ENCODE data around the gene GM2A. TPM values are rescaled to one million over a fixed set of nuclear protein-coding genes. Genes with fewer than 3 reads are reported as not detected.

The GM2A gene
- 100 to 1,000 TPM in 2 of 4 donors, 10 to 100 TPM in 2; 62.4 to 132 (median 89.7) TPM for total RNA-seq

DNA sequence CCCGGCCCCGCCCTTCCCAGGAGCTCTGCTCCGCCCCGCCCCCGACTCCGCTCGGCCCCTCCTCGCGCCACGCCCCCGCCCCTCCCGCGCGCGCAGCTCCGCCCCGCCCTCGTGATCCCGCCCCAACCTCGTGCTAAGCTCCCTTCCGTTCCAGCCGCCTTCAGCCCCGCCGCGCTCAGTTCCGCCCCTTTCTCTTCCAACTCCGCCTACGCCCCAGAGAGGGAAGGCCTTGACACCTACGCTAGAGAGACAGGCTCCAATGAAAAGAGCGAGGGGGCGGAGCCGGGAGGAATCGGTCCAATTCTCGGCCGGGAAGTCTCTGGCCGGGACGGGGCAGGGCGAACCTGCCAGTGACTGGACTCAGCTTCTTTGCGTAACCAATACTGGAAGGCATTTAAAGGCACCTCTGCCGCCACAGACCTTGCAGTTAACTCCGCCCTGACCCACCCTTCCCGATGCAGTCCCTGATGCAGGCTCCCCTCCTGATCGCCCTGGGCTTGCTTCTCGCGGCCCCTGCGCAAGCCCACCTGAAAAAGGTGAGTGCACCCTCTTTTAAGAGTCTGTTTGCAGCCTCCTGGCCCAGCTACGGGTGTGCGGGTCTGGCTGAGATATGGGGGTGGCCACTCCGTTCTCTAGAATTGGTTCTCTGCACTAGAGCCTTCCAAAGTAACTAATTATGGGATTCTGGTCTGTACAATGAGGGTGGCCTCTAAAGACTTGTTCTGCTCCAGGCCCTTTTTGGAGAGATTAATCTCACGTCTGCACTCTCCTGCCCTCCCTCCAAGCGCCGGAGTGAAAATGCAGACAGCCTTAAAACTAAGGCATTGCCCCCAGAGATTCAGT lies at the start of gene GM2A:
Gene GM2A (plus strand): TSS at position 424 of the 843 bp plus-strand sequence. CDS start 32 bp downstream, at position 456.
- WGBS, 2 donors = 0 to 4% methylated on average over 9 to 12 of the region's 52 CpGs
- Histone ChIP-seq H3K4me3 (peak within 1 kb of the TSS; percentile 51 to 83 (median 72)), H3K9me3 (no peaks in the 10 kb centered on the region), H3K27me3 (no peaks in the 10 kb centered on the region), H3K4me1 (peaks cover 35 to 60% (median 38%) of the 10 kb centered on the region in 3 donors), H3K27ac (peak within 1 kb of the TSS; percentile 85 to 92 (median 90)), H3K36me3 (no peaks in the 10 kb centered on the region)
- peak; percentile 98 for DNase-seq
- TF ChIP-seq, protein P1, sequence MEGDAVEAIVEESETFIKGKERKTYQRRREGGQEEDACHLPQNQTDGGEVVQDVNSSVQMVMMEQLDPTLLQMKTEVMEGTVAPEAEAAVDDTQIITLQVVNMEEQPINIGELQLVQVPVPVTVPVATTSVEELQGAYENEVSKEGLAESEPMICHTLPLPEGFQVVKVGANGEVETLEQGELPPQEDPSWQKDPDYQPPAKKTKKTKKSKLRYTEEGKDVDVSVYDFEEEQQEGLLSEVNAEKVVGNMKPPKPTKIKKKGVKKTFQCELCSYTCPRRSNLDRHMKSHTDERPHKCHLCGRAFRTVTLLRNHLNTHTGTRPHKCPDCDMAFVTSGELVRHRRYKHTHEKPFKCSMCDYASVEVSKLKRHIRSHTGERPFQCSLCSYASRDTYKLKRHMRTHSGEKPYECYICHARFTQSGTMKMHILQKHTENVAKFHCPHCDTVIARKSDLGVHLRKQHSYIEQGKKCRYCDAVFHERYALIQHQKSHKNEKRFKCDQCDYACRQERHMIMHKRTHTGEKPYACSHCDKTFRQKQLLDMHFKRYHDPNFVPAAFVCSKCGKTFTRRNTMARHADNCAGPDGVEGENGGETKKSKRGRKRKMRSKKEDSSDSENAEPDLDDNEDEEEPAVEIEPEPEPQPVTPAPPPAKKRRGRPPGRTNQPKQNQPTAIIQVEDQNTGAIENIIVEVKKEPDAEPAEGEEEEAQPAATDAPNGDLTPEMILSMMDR (IDR thresholded peaks at IDR 0.05) = peak in 1 of 6 experiments; percentile 11
- peak in 3 of 4 donors; percentile 65 to 94 (median 89) for TF ChIP-seq POLR2A (IDR thresholded peaks at IDR 0.05)
- intact Hi-C loops (cut with DNase I) = no loop called here

DNA sequence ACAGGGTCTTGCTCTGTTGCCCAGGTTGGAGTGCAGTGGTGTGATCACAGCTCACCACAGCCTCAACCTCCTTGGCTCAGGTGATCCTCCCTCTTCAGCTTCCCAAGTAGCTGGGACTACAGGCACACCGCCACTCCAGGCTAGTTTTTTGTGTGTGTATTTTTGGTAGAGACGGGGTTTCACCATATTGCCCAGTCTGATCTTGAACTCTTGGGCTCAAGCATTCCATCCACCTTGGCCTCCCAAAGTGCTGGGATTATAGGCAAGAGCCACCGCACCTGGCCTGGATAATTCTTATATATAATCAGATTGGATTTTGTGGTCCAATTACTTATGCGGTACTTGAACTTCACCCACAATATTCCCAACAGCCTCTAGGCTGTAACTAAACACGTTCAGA lies 48.9 kb upstream of the GM2A start:
- TF ChIP-seq, protein P1 (IDR thresholded peaks at IDR 0.05) = no peak
- TF ChIP-seq POLR2A (IDR thresholded peaks at IDR 0.05) = no peak
- H3K4me3 ChIP-seq = no peak overlapping the region
- H3K27me3 ChIP-seq = no peaks in the 10 kb centered on the region
- H3K27ac ChIP-seq = no peak overlapping the region
- peaks cover 7 to 29% (median 18%) of the 10 kb centered on the region in 3 donors for H3K4me1 ChIP-seq
- no peak for DNase-seq
- H3K36me3 ChIP-seq = peaks cover 0 to 20% (median 0%) of the 10 kb centered on the region in 3 donors
- intact Hi-C loops (cut with DNase I) = no loop called here
- H3K9me3 ChIP-seq = no peaks in the 10 kb centered on the region
- 93 to 94% methylated on average over 3 to 5 of the region's 5 CpGs for WGBS, 2 donors

DNA sequence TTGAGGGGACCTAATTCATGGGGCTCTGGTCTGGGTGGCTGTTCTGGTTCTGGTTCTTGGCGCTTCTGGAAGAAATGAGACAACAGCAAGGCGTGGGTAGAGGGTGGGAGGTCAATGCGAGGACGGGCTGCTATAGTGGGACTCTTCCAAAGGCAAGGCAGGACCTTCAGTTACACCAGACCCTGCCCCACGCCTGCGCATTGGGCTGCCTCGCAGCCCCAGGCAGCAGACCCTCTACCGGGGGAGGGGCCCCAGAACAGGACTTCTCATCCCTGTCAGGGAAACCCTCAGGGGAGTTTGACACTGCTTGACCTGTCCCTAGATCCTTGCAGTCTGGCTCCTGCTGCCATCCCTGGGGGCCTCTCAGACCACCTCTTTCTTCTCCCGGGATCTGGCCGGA lies 47.6 kb upstream of the GM2A start:
- 85 to 88% methylated on average over 4 to 7 of the region's 10 CpGs for WGBS, 2 donors

DNA sequence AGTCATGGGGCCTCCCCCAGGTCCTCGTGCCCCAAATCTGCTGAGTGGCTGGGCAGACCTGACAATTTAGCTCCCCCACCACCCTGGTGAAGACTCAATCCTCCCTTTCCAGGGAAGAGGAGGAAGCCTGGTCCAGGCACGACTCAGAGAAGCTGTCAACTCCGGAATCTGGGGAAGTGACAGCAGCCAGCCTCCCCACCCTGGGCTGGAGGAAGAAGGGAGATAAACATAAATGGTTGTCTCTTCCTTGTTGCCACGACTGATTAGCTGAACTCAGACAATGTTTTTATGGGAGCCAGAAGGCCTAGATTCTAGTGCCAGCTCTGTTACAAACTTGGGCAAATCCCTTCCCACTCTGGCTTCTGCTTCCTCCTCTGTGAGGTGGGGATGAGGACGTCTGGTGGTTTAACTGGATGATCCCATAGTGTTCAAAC lies 44.5 kb upstream of the GM2A start:
- Histone ChIP-seq H3K27me3 (no peaks in the 10 kb centered on the region), H3K36me3 (no peaks in the 10 kb centered on the region), H3K4me3 (peak overlapping the region in 1 of 4 donors; percentile 18), H3K9me3 (no peaks in the 10 kb centered on the region), H3K4me1 (peaks cover 12 to 63% (median 50%) of the 10 kb centered on the region in 3 donors), H3K27ac (peak overlapping the region; percentile 26 to 92 (median 78))
- no peak for TF ChIP-seq POLR2A (IDR thresholded peaks at IDR 0.05)
- TF ChIP-seq, protein P1 (IDR thresholded peaks at IDR 0.05) = no peak
- intact Hi-C loops (cut with DNase I) = no loop called here
- WGBS, 2 donors = 31 to 33% methylated on average over 3 to 5 of the region's 5 CpGs
- DNase-seq = no peak

More for the DNA sequence above, 47.6 kb upstream of the GM2A start:
- no peaks in the 10 kb centered on the region for H3K27me3 ChIP-seq
- peaks cover 7 to 42% (median 30%) of the 10 kb centered on the region in 3 donors for H3K4me1 ChIP-seq
- no peak for DNase-seq
- H3K27ac ChIP-seq = no peak overlapping the region
- intact Hi-C loops (cut with DNase I) = no loop called here
- TF ChIP-seq, protein P1 (IDR thresholded peaks at IDR 0.05) = no peak
- TF ChIP-seq POLR2A (IDR thresholded peaks at IDR 0.05) = no peak
- H3K9me3 ChIP-seq = no peaks in the 10 kb centered on the region
- H3K4me3 ChIP-seq = no peak overlapping the region
- H3K36me3 ChIP-seq = peaks cover 0 to 13% (median 0%) of the 10 kb centered on the region in 3 donors

DNA sequence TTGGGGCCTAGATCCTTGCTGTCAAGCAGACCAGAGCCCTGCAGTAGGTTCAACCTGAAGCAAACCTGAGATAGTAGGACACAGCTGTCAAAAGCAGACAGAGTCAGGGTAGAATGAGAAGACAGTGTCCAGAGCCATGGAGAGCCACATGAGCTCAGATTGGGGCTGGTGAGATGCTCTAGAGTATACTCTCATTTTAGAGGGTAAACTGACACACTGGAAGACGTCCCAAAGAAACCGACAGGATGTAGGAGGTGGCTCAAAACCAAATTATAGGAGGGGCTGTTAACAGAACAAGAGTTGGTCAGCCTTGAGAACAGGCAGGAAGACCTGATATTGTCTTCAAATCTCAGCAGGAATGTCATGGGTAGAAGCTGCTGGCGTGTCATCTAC lies 40.6 kb upstream of the GM2A start:
- Histone ChIP-seq H3K4me1 (peaks cover 30 to 96% (median 80%) of the 10 kb centered on the region in 3 donors), H3K36me3 (no peaks in the 10 kb centered on the region), H3K9me3 (no peaks in the 10 kb centered on the region), H3K4me3 (no peak overlapping the region), H3K27ac (peak overlapping the region; percentile 31 to 85 (median 78)), H3K27me3 (no peaks in the 10 kb centered on the region)
- TF ChIP-seq POLR2A (IDR thresholded peaks at IDR 0.05) = no peak
- TF ChIP-seq, protein P1 (IDR thresholded peaks at IDR 0.05) = no peak
- 56 to 62% methylated on average over 3 of the region's 3 CpGs for WGBS, 2 donors
- DNase-seq = no peak
- intact Hi-C loops (cut with DNase I) = no loop called here

Measured in esophagus squamous epithelium (tissue), 5 donors.